ENCODE results near the gene RASL10A. TPM values are rescaled to one million over a fixed set of nuclear protein-coding genes. Genes with fewer than 3 reads are reported as not detected.
A peak's percentile ranks its signal among the peaks of the same experiment; 100 is the strongest.

RASL10A gene
- total and polyA plus RNA-seq, 4 donors = 2.1 to 6.6 (median 3.8) TPM

DNA sequence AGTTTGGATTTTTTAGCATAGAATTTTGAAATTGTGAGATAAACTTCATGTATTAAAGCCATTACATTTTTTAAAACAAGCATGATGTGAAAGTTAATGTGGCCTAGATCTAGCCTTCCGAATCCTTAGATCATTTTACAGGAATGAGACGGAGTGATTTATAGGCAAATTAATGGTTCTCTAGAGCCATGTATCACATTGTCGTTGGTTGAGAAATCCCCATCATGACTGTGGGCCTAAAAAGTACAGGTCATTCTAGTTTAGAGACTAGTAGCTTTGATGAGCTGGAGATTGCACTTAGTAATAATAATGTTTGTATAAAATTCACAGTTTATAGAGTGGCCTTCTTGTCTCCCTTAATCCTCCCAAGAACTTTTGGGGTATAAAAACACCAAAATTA, 40.3 kb downstream of the RASL10A start:
- no peak overlapping the region for H3K27ac ChIP-seq (ENCODE audit: low read depth, low read length)
- peaks cover 37% of the 10 kb centered on the region for H3K36me3 ChIP-seq (ENCODE audit: control insufficient read depth, insufficient read depth, low read length)
- no peak for DNase-seq (ENCODE audit: low read depth in 4 of 6, low spot score in 6 of 6)
- H3K27me3 ChIP-seq (ENCODE audit: control insufficient read depth, insufficient read depth, low read length) = no peaks in the 10 kb centered on the region
- no peaks in the 10 kb centered on the region for H3K4me1 ChIP-seq (ENCODE audit: control insufficient read depth, insufficient read depth, low read length)
- 77% methylated on average over 3 of the region's 3 CpGs for WGBS (ENCODE audit: insufficient coverage)
- H3K4me3 ChIP-seq (ENCODE audit: low read depth, low read length) = no peak overlapping the region
- H3K9me3 ChIP-seq (ENCODE audit: control insufficient read depth, insufficient read depth, low read length) = no peaks in the 10 kb centered on the region

DNA sequence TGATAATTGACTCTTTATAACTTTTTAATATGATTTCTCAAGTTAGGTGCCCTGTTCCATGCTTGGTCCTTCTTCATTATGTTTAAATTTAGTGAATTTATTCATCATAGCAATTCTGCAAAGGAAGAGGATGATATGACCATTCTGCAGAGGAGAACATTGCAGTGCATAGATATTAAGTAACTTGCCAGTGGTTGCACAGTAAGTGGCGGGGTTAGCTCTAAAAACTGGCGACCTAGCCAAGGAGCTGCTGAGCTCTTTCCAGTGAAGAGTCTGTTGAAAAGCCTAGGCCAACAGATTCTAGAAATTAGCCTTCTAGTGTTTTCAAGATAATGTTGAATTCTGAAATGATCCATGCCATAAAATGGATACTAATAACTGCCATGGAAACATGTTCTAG, 42.9 kb downstream of the RASL10A start:
- H3K27ac ChIP-seq (ENCODE audit: low read depth, low read length) = no peak overlapping the region
- DNase-seq (ENCODE audit: low read depth in 4 of 6, low spot score in 6 of 6) = no peak
- H3K4me1 ChIP-seq (ENCODE audit: control insufficient read depth, insufficient read depth, low read length) = no peaks in the 10 kb centered on the region
- peaks cover 20% of the 10 kb centered on the region for H3K36me3 ChIP-seq (ENCODE audit: control insufficient read depth, insufficient read depth, low read length)
- no peaks in the 10 kb centered on the region for H3K27me3 ChIP-seq (ENCODE audit: control insufficient read depth, insufficient read depth, low read length)
- no peaks in the 10 kb centered on the region for H3K9me3 ChIP-seq (ENCODE audit: control insufficient read depth, insufficient read depth, low read length)
- no peak overlapping the region for H3K4me3 ChIP-seq (ENCODE audit: low read depth, low read length)
- 71% methylated on average over 2 of the region's 2 CpGs for WGBS (ENCODE audit: insufficient coverage)

DNA sequence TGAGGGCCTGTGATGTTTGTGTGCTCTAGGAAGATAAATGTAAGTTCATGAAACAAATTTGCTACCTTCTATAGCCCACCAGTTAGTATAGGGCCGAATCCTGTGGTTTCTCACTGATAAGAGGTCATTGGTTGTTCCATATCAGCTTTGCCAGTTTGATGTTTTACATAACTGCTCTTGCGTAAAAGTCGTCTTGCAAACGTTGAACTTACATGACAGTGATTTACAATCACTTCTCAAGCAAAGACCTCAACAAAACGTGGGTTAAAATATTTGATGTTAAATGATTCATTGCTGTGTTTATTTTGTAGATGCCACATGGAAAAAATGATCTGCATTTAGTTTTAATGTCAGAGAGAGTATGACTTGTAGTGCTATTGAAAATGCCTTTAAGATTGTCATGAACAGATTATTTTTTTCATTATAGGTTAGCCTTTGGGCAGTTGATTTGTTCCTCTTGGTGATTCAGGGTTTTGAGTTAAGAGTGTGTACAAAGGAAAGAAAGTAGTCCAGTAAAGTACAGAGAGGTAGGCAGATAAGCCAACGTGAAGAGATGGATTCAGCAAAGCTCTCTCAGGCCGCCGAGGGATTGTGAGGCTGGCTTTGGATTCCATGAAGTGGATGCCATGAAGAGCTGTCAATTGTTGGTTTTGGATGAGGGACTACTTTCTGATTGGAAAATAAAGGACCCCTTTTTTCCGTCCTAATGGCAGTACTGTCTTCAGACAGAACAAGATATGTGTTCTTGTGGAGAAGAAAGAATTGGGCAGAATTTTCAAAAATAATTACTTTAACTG, 44.8 kb downstream of the RASL10A start:
- no peaks in the 10 kb centered on the region for H3K27me3 ChIP-seq (ENCODE audit: control insufficient read depth, insufficient read depth, low read length)
- peak overlapping the region; percentile 100 for H3K4me3 ChIP-seq (ENCODE audit: low read depth, low read length)
- 14% methylated on average over 3 of the region's 9 CpGs for WGBS (ENCODE audit: insufficient coverage)
- H3K36me3 ChIP-seq (ENCODE audit: control insufficient read depth, insufficient read depth, low read length) = peaks cover 8% of the 10 kb centered on the region
- peaks cover 18% of the 10 kb centered on the region for H3K4me1 ChIP-seq (ENCODE audit: control insufficient read depth, insufficient read depth, low read length)
- no peak for DNase-seq (ENCODE audit: low read depth in 4 of 6, low spot score in 6 of 6)
- H3K9me3 ChIP-seq (ENCODE audit: control insufficient read depth, insufficient read depth, low read length) = no peaks in the 10 kb centered on the region
- H3K27ac ChIP-seq (ENCODE audit: low read depth, low read length) = no peak overlapping the region

DNA sequence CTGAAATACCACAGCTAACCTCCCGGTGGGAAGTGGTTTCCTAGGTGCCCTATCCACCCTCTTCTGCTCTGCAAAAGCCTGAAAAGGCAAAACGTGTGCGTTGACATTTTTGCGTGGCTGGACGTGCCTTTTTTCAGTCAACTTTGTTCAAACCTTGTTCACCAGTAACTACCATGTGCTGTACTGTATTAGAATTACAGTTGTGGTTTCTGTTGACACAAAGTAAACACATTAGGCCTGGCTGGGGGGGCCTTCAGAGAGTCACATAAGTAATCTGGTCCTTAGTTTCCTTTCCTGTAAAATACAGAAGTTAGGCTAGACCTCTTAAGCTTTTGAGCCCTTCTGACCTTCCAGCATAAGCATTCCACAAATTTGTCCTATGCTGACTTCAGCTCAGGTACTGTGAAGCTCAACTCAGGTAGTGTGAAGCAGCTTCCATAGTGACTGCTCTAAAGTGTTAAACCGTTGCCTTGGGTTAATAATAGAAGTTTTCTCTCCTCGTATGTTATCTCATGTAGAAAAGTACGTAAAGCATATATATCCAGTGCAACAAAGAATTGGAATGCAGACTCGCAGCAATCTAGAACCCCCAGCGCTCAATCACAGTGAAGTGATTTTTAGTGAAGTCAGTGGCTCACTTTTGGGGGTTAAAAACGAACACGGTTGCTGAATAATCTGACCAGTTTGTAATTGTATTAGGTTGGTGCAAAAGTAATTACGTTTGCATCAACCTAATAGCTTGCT, 45.6 kb downstream of the RASL10A start:
- Histone ChIP-seq H3K4me1 (ENCODE audit: control insufficient read depth, insufficient read depth, low read length) (peaks cover 18% of the 10 kb centered on the region), H3K36me3 (ENCODE audit: control insufficient read depth, insufficient read depth, low read length) (peaks cover 15% of the 10 kb centered on the region), H3K27ac (ENCODE audit: low read depth, low read length) (no peak overlapping the region), H3K27me3 (ENCODE audit: control insufficient read depth, insufficient read depth, low read length) (no peaks in the 10 kb centered on the region), H3K4me3 (ENCODE audit: low read depth, low read length) (peak overlapping the region; percentile 100), H3K9me3 (ENCODE audit: control insufficient read depth, insufficient read depth, low read length) (no peaks in the 10 kb centered on the region)
- DNase-seq (ENCODE audit: low read depth in 4 of 6, low spot score in 6 of 6) = no peak
- 21% methylated on average over 7 of the region's 13 CpGs for WGBS (ENCODE audit: insufficient coverage)

DNA sequence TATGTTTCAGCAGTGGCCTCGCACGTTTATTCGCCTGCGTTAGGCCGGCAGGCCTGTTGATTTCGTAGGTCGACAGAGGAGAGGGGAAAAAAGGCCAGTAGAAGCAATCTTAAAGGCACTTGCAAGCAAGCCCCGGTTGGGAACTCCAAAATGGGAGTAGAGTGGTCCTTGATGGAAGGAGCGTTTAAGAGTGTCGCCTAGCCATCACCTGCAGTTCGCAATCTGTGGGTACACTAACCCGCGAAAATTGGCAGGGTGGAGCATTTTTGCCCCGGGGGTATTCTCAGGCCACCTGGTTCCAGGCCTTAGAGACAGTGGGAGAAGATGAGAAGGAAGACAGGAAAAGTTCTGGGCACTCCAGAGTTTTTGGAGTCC, 46.3 kb downstream of the RASL10A start:
- peaks cover 20% of the 10 kb centered on the region for H3K36me3 ChIP-seq (ENCODE audit: control insufficient read depth, insufficient read depth, low read length)
- H3K27ac ChIP-seq (ENCODE audit: low read depth, low read length) = peak overlapping the region; percentile 99
- peaks cover 18% of the 10 kb centered on the region for H3K4me1 ChIP-seq (ENCODE audit: control insufficient read depth, insufficient read depth, low read length)
- no peaks in the 10 kb centered on the region for H3K9me3 ChIP-seq (ENCODE audit: control insufficient read depth, insufficient read depth, low read length)
- H3K4me3 ChIP-seq (ENCODE audit: low read depth, low read length) = peak overlapping the region; percentile 100
- DNase-seq (ENCODE audit: low read depth in 4 of 6, low spot score in 6 of 6) = no peak
- WGBS (ENCODE audit: insufficient coverage) = under 1% methylated on average over 14 of the region's 14 CpGs
- H3K27me3 ChIP-seq (ENCODE audit: control insufficient read depth, insufficient read depth, low read length) = no peaks in the 10 kb centered on the region

DNA sequence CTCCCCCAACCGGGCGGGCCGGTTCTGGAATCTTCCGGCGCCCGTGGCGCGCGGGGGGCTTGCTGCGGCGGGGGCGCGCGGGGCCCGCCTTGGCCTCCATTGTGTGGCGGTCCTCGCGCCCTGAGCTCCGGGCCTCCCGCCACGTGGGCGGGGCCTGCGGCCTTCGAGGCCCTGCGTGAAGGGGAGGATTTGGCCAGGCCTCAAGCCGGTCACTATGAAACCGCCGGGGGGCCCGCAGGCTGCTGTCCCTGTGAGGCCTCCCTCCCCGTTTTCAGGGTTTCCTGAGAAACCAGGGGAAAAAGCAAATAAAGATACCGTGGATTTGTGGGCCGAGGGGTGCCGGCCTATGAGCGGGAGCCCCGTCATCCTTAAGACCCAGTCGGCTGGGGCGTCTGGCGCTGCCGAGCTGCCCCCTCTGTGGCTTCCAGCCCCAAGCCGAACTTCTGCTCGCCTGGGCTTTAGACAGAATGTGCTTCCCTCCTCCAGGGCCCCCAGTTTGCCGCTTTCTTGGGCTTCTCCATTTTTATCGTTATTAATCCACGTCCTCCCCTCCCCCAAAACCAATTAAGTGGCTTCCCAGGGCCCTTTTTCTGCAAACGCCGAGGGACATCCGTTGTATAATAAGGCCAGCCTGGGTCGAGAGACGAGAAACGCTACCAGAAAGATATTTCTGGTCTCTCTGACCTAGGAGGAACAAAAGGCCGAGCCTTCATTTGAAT, 46.8 kb downstream of the RASL10A start:
- WGBS (ENCODE audit: insufficient coverage) = 0% methylated on average over 51 of the region's 51 CpGs
- Histone ChIP-seq H3K9me3 (ENCODE audit: control insufficient read depth, insufficient read depth, low read length) (no peaks in the 10 kb centered on the region), H3K4me1 (ENCODE audit: control insufficient read depth, insufficient read depth, low read length) (peaks cover 18% of the 10 kb centered on the region)

DNA sequence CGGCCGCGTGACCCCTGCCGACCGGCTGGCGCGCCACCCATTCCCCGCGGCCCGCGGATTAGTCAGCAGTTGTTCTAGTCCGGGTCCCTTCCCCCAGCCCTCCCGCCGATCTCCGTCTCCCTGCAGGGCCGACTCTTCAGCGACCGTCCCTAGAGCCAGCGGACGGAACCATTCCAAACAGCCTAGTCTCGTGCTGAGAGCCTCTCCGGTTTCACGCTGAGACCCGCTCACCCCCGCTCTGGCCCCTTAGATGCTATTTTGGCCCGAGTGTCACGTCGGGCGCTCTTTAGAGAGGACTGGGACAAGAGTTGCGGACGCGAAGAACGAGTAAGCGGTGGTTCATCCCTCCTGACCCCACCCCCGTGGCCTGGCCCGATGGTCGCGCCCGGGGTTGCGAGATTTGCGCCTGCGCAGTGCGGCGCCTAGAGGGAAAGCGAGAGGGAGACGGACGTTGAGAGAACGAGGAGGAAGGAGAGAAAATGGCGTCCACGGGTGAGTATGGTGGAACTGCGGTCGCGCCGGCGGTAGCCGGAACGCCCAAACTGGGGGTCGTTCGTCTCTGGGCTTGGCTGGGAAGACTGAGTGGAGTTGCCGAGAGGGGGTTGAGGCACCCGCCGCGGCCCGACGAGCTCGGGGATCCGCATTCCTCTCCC, 47.5 kb downstream of the RASL10A start, which contains the start of the genes EWSR1 and RHBDD3:
EWSR1 (plus strand) TSS at position 411 of the 653 bp plus-strand sequence; CDS start at position 480, 69 bp downstream.
RHBDD3 (minus strand) TSS at position 124 of the 653 bp plus-strand sequence. CDS start 2,355 bp downstream, outside the sequence.
- Histone ChIP-seq H3K9me3 (ENCODE audit: control insufficient read depth, insufficient read depth, low read length) (no peaks in the 10 kb centered on the region), H3K4me1 (ENCODE audit: control insufficient read depth, insufficient read depth, low read length) (peaks cover 18% of the 10 kb centered on the region), H3K36me3 (ENCODE audit: control insufficient read depth, insufficient read depth, low read length) (peaks cover 28% of the 10 kb centered on the region), H3K27me3 (ENCODE audit: control insufficient read depth, insufficient read depth, low read length) (no peaks in the 10 kb centered on the region), H3K27ac (ENCODE audit: low read depth, low read length) (peak within 1 kb of the TSS; percentile 99), H3K4me3 (ENCODE audit: low read depth, low read length) (peak within 1 kb of the TSS; percentile 100)
- under 1% methylated on average over 65 of the region's 67 CpGs for WGBS (ENCODE audit: insufficient coverage)
- DNase-seq (ENCODE audit: low read depth in 4 of 6, low spot score in 6 of 6) = peak; percentile 90 to 98 (median 96)

More for the DNA sequence above, 46.8 kb downstream of the RASL10A start:
- peak; percentile 46 to 89 (median 64) for DNase-seq (ENCODE audit: low read depth in 4 of 6, low spot score in 6 of 6)
- Histone ChIP-seq H3K27me3 (ENCODE audit: control insufficient read depth, insufficient read depth, low read length) (no peaks in the 10 kb centered on the region), H3K36me3 (ENCODE audit: control insufficient read depth, insufficient read depth, low read length) (peaks cover 24% of the 10 kb centered on the region), H3K27ac (ENCODE audit: low read depth, low read length) (peak overlapping the region; percentile 99), H3K4me3 (ENCODE audit: low read depth, low read length) (peak overlapping the region; percentile 100)

DNA sequence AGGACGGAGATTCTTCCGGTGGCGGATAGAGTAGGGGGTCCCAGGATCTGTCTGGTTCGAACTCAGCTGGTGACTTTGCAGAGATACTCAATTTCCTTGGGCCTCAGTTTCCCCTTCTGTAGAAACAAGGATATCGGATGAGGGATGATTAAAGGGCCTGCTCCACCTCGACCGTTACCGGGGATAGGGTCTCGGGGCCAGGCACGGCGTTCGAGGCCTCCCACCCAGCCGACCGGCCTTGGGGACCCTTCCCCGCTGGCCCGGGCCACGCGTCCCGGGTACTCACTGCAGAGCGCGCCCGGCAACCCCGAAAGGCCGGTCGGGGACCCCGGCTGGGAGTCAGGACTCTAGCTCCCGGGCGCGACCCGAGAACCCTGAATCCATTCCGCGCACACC, 48.0 kb downstream of the RASL10A start:
- peaks cover 18% of the 10 kb centered on the region for H3K4me1 ChIP-seq (ENCODE audit: control insufficient read depth, insufficient read depth, low read length)
- WGBS (ENCODE audit: insufficient coverage) = under 1% methylated on average over 32 of the region's 32 CpGs
- peak overlapping the region; percentile 100 for H3K4me3 ChIP-seq (ENCODE audit: low read depth, low read length)
- H3K36me3 ChIP-seq (ENCODE audit: control insufficient read depth, insufficient read depth, low read length) = peaks cover 32% of the 10 kb centered on the region
- H3K9me3 ChIP-seq (ENCODE audit: control insufficient read depth, insufficient read depth, low read length) = no peaks in the 10 kb centered on the region
- H3K27ac ChIP-seq (ENCODE audit: low read depth, low read length) = peak overlapping the region; percentile 99
- no peaks in the 10 kb centered on the region for H3K27me3 ChIP-seq (ENCODE audit: control insufficient read depth, insufficient read depth, low read length)
- DNase-seq (ENCODE audit: low read depth in 4 of 6, low spot score in 6 of 6) = peak in 2 of 6 donors; percentile 6 to 32
